H1 (cell line): ENCODE data around the gene PAQR4.

Experiments used
- CHD1 ChIP-seq: IDR thresholded peaks from 2 replicates; pipeline ENCODE4 v1.6.1; 2012; ENCODE audit warnings: low read depth, low read length, improper control_type of control experiment
- CREB1 ChIP-seq: IDR thresholded peaks from 2 replicates; pipeline ENCODE4 v1.6.1; 2012; ENCODE audit warnings: inconsistent platforms
- EGR1 ChIP-seq: IDR thresholded peaks from 2 replicates; pipeline ENCODE4 v1.6.1; 2011; ENCODE audit warnings: low read depth, low read length, borderline replicate concordance
- EZH2 ChIP-seq: fragments of 200-600 bp; sonication (generic); IDR thresholded peaks from 2 replicates; pipeline ENCODE4 v1.7.1; 2012; ENCODE audit warnings: low read depth, mild to moderate bottlenecking, moderate library complexity, low read length, inconsistent platforms; ENCODE audit not compliant: severe bottlenecking
- KDM4A ChIP-seq: IDR thresholded peaks from one replicate; pipeline ENCODE4 v1.7.1; 2012; ENCODE audit warnings: low read depth, mild to moderate bottlenecking, moderate library complexity, low read length, inconsistent platforms; ENCODE audit not compliant: severe bottlenecking
- NRF1 ChIP-seq: IDR thresholded peaks from 2 replicates; pipeline ENCODE4 v1.6.1; 2011; ENCODE audit warnings: mild to moderate bottlenecking, low read depth, low read length, improper control_type of control experiment
- PHF8 ChIP-seq: fragments of 200-600 bp; sonication (generic); conservative IDR thresholded peaks from 2 replicates; pipeline ENCODE4 v1.7.1; 2012; ENCODE audit warnings: low read depth, mild to moderate bottlenecking, inconsistent platforms, low read length, moderate library complexity
- POLR2A ChIP-seq, 2 experiments: IDR thresholded peaks; 1 replicate in 1 of 2; 2 replicates in 1 of 2; pipeline ENCODE4 v1.6.1; 2011; ENCODE audit warnings: low read depth in 2 of 2, low read length in 2 of 2, mild to moderate bottlenecking in 2 of 2; ENCODE audit errors: control extremely low read depth in 1 of 2
- RAD21 ChIP-seq, 2 experiments: IDR thresholded peaks in 1 of 2; conservative IDR thresholded peaks in 1 of 2; 2 replicates each; pipeline ENCODE4 v1.6.1; 2011; ENCODE audit warnings: low read depth in 2 of 2, low read length in 2 of 2, improper control_type of control experiment in 1 of 2, inconsistent platforms in 1 of 2, mild to moderate bottlenecking in 1 of 2, moderate library complexity in 1 of 2
- SIN3A ChIP-seq, 2 experiments: IDR thresholded peaks in 1 of 2; conservative IDR thresholded peaks in 1 of 2; 2 replicates each; pipeline ENCODE4 v1.6.1; 2011 to 2012; ENCODE audit warnings: low read length in 2 of 2, improper control_type of control experiment in 1 of 2, low read depth in 1 of 2, mild to moderate bottlenecking in 1 of 2
- TEAD4 ChIP-seq: IDR thresholded peaks from 2 replicates; pipeline ENCODE4 v1.6.1; 2012; ENCODE audit warnings: low read depth, low read length, inconsistent platforms, mixed read lengths
- TF ChIP-seq, protein P1 (sequence below), 3 experiments: IDR thresholded peaks; 1 replicate in 2 of 3; 2 replicates in 1 of 3; pipeline versions ENCODE4 v1.5.1 to v1.6.1; 2011; ENCODE audit warnings: low read length in 3 of 3, mild to moderate bottlenecking in 3 of 3, inconsistent platforms in 2 of 3, low read depth in 1 of 3, moderate library complexity in 1 of 3; ENCODE audit not compliant: insufficient read depth in 1 of 3; ENCODE audit errors: control extremely low read depth in 1 of 3
- TF ChIP-seq, protein P2 (sequence below): IDR thresholded peaks from 2 replicates; pipeline ENCODE4 v1.6.1; 2012; ENCODE audit warnings: inconsistent platforms

DNA sequence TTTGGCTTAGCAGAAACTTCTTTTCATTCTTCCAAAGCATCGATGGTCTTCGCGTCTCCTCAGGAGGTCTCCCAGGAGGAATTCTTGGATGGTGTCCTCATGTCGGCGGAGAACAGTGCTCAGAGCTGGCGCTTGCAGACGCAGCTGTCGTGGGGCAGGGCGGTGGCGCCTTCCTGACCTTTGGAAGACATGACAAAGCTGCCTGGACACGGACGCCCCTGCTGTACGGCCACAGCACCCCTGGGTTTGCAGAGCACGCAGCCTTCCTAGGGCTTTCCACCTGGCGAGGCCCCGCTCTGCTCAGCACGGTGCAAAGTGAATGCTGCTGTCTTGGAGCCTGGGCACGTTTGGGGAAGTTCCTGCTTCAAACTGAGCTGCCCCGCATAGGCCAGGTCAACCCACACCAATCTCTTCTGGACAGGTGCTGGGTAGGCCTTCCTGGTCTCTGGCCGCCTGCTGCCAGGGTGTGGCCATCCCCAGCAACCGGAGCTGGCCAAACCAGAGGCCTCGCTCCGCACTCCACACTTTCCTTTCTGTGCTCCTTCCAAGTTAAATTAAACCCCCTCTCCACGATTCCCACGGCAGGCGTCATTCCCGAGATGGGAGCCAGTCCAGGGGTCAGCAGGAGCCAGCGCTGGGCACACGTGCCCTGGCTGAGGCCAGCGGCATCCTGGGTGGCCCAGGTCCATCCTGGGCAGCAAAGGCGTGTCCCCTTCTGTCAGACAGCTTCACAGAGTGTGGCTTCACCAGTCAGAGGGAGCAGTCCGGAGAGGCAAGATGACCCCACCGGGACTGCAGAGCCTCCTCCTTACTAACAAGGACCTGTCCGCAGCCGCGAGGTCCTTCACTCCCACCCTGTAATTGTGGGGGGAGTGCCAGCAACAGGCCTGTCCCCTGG, 20.1 kb upstream of the PAQR4 start:
- no peak for TF ChIP-seq POLR2A (IDR thresholded peaks at IDR 0.05; ENCODE audit: control extremely low read depth in 1 of 2, low read depth in 2 of 2, low read length in 2 of 2)
- TF ChIP-seq EGR1: no peak
- TF ChIP-seq EZH2: no peak
- TF ChIP-seq, protein P1, sequence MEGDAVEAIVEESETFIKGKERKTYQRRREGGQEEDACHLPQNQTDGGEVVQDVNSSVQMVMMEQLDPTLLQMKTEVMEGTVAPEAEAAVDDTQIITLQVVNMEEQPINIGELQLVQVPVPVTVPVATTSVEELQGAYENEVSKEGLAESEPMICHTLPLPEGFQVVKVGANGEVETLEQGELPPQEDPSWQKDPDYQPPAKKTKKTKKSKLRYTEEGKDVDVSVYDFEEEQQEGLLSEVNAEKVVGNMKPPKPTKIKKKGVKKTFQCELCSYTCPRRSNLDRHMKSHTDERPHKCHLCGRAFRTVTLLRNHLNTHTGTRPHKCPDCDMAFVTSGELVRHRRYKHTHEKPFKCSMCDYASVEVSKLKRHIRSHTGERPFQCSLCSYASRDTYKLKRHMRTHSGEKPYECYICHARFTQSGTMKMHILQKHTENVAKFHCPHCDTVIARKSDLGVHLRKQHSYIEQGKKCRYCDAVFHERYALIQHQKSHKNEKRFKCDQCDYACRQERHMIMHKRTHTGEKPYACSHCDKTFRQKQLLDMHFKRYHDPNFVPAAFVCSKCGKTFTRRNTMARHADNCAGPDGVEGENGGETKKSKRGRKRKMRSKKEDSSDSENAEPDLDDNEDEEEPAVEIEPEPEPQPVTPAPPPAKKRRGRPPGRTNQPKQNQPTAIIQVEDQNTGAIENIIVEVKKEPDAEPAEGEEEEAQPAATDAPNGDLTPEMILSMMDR (IDR thresholded peaks at IDR 0.05; ENCODE audit: control extremely low read depth in 1 of 3, insufficient read depth in 1 of 3, low read depth in 1 of 3, low read length in 3 of 3): no peak
- no peak for TF ChIP-seq CHD1
- no peak for TF ChIP-seq TEAD4
- TF ChIP-seq RAD21 (IDR thresholded peaks at IDR 0.05 in 1 of 2, conservative IDR thresholded peaks at IDR 0.05 in 1 of 2; ENCODE audit: low read depth in 2 of 2, low read length in 2 of 2): no peak
- TF ChIP-seq KDM4A: no peak
- TF ChIP-seq, protein P2, sequence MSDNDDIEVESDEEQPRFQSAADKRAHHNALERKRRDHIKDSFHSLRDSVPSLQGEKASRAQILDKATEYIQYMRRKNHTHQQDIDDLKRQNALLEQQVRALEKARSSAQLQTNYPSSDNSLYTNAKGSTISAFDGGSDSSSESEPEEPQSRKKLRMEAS: no peak
- no peak for TF ChIP-seq PHF8
- TF ChIP-seq NRF1: no peak
- TF ChIP-seq SIN3A (conservative IDR thresholded peaks at IDR 0.05 in 1 of 2, IDR thresholded peaks at IDR 0.05 in 1 of 2; ENCODE audit: low read depth in 1 of 2, low read length in 2 of 2): no peak
- TF ChIP-seq CREB1: no peak
